ENCODE data around the gene ZEB2.

ZEB2 gene

DNA sequence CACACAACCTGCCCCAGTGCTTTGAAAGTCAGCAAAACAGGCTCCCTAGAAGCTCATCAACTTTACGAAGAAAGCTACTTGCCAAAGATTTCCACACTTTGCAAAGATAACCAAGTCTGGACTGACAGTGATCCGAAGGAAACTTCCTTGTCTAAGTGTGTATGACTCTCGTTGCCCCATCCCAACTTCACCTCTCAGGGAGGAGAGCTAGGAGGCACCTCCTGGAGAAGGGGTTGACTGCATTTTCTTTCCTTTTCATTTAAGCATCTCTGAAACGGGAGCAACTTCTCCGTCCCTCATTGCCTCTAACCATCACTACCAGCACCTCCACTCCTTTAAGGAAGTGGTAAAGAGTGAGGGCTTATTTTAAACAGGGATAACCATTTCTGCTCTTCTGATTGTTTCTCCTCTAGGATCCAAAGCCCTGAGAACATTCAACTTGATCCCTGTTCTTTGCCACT lies 7.0 kb downstream of the ZEB2 start:
- no peak for DNase-seq (ENCODE audit: low spot score)

DNA sequence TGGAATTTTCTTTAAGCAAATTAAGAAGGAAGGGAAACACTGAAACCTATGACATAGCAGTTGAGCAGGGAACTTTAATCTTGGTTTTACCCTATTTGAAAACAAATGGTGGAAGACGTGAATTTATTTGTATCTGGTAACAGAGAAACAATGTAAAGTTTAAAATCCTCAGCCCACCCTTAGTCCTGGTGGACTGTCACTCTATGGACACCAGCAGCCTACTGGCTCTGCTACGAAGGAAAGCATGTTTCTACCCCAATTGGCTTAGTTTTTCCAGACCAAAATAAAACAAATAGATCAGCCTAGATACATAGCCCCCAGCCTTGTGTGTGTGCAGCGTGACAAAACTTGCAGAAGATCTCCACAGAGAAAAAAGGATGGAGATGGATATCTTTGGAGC lies 7.4 kb downstream of the ZEB2 start:
- DNase-seq (ENCODE audit: low spot score): no peak

GRCh38 chr2:144511937-144512336 lies 8.0 kb downstream of the ZEB2 start:
- DNase-seq (ENCODE audit: low spot score): no peak

- no peak for DNase-seq (ENCODE audit: low spot score)
These were observed 8.6 kb downstream of the ZEB2 start for GRCh38 chr2:144511226-144511810.

DNA sequence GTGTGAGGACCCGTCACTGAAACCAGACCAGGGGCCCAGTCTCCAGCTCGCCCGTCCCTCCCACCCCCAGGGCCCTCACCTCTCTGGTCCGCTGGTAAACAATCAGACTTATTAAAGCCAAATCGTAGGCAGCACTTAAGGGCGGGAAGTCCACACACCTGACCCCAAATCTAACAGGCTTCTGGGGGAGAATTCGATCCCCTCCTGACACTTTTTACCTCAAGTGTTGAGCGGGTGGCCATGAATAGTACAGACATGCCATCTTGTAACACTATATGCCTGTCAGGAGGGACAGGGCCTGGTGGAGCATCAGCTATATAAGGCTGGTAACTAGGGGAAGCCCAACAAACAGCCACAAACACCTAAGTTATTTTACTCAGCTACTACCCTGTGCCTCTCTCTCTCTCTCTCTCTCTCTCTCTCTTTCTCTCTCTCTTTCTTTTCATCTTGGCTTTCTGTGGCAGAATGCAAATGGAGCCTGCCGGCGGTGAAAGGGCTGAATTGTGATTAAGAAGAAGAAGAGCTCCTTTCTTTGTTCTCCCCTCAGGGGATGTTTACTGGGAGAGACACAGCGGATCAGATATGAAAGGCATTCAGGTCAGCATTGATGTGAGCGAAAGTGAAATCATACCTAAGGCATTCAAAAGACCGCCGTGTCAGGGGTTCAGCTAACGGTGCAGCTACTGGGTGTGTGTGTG lies 9.5 kb downstream of the ZEB2 start:
- DNase-seq (ENCODE audit: low spot score): peak; percentile 85

- DNase-seq (ENCODE audit: low spot score): no peak
These were observed 10.1 kb downstream of the ZEB2 start for GRCh38 chr2:144509879-144510221.

DNA sequence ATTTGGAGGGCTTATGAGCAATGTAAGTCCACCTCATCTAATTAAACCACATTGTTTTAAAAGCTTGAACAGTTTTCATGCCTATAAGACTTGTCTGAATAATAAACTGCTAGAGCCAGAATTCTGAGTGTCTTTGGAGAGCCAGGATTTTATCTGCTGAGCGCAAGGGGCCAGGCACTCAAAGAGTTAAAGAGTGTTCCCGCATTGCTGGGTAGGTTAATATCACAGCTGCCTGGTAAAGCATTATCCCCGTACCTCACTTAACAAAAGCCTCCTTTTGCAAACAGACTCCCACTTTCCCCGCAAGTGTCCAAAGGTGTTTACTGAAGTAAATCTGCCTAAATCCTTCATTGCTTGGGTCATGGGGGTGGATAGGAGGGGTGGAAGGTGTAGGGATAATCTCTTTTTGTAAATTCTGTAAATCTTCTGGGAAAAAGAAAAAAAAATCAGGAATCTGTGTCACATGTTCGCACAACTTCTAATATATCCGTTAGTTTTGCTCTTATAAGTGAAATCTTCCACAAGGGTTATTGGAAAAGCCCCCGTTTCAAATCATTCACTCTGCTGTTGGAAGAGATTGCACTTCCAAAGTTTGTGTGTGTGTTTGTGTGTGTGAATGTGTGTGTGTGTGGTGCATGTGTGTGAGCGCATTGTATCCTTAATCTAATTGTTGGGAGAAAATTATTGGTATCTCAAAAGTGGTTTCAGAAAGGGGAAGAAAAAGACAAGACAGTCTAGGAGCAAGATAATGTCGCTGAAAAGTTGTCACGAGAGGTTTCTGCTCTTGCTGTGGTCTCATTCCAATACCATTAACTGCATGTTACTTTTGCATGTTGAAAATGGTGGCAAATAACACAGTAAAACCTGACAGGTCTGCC lies 10.7 kb downstream of the ZEB2 start:
- DNase-seq (ENCODE audit: low spot score): no peak

GRCh38 chr2:144508172-144508851 lies 11.6 kb downstream of the ZEB2 start:
- DNase-seq (ENCODE audit: low spot score): no peak

DNA sequence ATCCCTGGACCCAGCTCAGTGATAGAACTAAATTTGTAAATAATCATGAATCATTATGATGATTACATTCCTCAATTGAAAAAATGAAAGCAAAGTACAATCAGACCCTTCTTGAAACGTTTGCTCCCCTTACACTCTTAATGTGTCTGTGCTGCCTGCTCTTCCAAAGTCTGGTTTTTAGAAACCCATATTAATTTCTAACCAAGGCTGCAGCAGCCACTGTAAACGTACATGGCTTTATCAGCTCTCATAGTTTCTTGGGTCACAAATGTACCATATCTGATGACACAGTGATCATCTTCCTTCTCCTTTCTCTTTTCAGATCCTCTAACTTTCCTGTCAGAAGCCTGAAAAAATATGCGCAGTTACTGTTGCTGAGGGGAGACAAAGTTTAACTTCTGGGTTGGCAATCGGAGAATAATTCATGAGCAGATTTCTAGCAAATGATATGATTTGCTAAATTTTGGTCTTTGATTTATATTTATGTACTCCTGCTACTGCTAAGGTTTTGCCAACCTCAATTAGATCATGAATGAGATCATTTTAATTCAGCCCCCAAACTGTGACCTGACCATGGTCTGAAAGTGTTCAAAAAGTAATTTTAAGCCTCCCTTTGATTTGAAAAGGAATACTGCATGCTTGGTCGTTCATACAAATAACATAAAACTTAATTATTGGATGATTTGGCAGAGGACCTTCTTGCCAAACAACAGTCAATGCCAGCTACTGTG lies 12.3 kb downstream of the ZEB2 start:
- DNase-seq (ENCODE audit: low spot score): no peak

GRCh38 chr2:144505245-144505831 lies 14.6 kb downstream of the ZEB2 start:
- no peak for DNase-seq (ENCODE audit: low spot score)

GRCh38 chr2:144504218-144504641 lies 15.7 kb downstream of the ZEB2 start:
- DNase-seq (ENCODE audit: low spot score): no peak

DNA sequence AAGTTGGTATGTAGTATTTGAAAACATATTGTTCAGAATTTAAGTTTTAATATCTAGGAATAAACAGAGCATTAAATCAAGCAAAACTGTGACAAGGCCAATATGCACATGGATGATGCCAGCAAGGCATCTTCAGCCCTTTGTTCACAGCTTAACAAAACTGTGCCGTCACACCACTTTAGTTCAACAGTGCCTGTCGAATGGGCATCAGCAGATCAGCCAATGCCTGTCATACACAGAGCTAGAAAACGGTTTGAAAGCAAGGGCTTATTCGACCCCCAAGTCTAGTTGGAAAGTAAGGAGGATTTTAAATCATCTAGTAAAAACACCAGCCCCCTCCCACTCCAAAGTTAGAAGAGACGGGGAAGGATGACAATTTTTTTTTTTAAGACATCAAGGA lies 16.7 kb downstream of the ZEB2 start:
- DNase-seq (ENCODE audit: low spot score): no peak

DNA sequence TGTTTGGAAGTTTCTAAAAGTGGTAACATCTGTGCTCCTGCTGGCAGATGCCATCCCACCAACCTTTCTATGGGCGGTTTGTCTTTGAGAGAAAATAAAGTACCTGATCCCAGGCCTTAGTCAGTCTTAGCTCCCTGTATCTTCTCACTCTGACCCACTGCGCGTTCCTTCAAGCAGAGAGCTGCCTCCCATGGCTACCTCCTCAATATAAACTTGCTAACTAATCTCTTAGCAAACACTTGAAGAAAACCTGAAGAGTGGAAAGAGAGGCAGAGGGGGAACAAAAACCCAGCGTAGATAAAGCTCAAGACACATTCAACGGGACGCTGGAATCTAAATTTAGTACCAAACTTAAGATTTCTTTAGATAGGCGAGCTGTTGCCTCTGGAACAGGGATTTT lies 17.6 kb downstream of the ZEB2 start:
- no peak for DNase-seq (ENCODE audit: low spot score)

DNA sequence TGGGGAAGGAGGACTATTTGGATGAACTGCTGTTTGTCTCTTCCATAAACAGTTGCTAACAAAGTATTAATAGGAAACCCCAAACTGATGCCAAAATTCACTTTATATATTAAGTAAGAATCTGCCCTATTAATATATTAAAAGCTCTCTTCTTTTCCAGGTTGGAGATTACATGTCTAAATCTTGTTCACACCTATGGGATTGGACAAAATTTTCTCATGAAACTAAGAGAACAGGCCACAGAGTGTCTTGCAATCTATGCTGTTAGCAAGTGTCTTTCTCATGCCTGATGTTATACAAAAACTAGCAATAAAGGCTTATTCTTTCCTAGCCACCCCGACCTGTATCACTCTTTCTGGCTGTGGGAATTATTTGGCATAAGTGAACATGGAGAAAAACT lies 18.3 kb downstream of the ZEB2 start:
- DNase-seq (ENCODE audit: low spot score): no peak

GRCh38 chr2:144501118-144501517 lies 18.8 kb downstream of the ZEB2 start:
- no peak for DNase-seq (ENCODE audit: low spot score)

DNA sequence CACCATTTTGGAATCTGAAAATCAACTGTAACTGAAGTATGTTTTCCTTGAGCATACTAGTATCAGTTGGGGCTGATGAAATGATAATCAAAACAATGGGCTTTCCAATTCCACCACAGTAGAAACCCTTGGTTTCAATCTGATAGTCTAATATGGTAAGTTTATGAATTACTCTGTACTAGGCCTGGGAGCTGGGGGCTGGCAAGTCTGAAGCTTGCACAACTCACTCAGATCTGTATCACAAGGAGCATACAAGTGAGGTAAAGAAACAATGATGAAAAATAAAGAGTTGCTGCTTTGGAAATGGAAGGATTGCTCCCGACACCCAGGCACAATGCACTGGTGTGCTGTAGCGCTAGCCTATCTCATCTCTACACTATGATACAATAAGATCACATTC lies 19.4 kb downstream of the ZEB2 start:
- DNase-seq (ENCODE audit: low spot score): no peak

GRCh38 chr2:144498277-144498676 lies 21.6 kb downstream of the ZEB2 start:
- DNase-seq (ENCODE audit: low spot score): no peak

GRCh38 chr2:144496977-144497598 lies 22.8 kb downstream of the ZEB2 start:
- no peak for DNase-seq (ENCODE audit: low spot score)

GRCh38 chr2:144496092-144496976 lies 23.6 kb downstream of the ZEB2 start:
- DNase-seq (ENCODE audit: low spot score): no peak
